SU-DHL-6 (cell line): Measurements from ENCODE around the gene MAPK1IP1L.

ENCODE experiments used
- CTCF ChIP-seq: fragments of 200-600 bp; sonication (generic); IDR thresholded peaks from one replicate; pipeline ENCODE4 v1.5.1; 2017; ENCODE audit warnings: antibody characterized with exemption, mild to moderate bottlenecking, low read length, moderate library complexity; ENCODE audit not compliant: insufficient read depth, poor library complexity, severe bottlenecking
- EZH2phosphoT487 ChIP-seq: fragments of 200-600 bp; sonication (generic), shearing (Covaris generic); conservative IDR thresholded peaks from 2 replicates; pipeline ENCODE4 v1.6.1; 2018; ENCODE audit warnings: mild to moderate bottlenecking, antibody characterized with exemption, low read length, moderate library complexity, mixed read lengths

- TF ChIP-seq CTCF (no peak), EZH2phosphoT487 (no peak)
These were observed 12.7 kb upstream of the MAPK1IP1L start for GRCh38 chr14:55038708-55039107.
